Measurements from ENCODE around the gene ZNF672. TPM values are rescaled to one million over a fixed set of nuclear protein-coding genes. Genes with fewer than 3 reads are reported as not detected.
A peak's percentile ranks its signal among the peaks of the same experiment; 100 is the strongest.

The ZNF672 gene
- polyA plus RNA-seq, 1 donor, result 22.4 TPM

DNA sequence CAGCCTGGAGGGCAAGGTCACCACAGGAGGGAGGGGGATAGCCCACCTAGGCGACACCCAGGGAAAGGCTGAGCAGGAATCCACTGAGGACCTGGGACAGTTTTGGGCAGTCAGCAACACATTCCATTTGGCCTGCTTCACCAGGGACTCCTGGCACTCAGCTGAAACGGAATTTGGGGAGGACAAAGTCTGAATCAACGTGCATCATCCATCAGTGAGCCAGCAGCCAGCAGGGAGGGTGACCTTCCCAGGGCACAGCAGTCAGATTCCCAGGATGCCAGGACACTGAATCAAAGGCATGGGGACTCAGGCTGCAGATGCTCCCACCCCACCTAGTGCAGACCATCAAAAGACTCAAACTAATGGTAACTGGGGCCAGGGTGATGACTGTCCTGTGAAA, 16.9 kb upstream of the ZNF672 start:
- Histone ChIP-seq H3K27ac (ENCODE audit: low read length) (no peak overlapping the region), H3K9me3 (ENCODE audit: control insufficient read depth, low read depth, low read length) (no peaks in the 10 kb centered on the region), H3K4me3 (ENCODE audit: low read length) (no peak overlapping the region), H3K36me3 (ENCODE audit: control insufficient read depth, insufficient read depth, low read length) (peaks cover 62% of the 10 kb centered on the region), H3K4me1 (ENCODE audit: control insufficient read depth, insufficient read depth, low read length) (peaks cover 16% of the 10 kb centered on the region), H3K27me3 (ENCODE audit: control insufficient read depth, insufficient read depth, low read length) (no peaks in the 10 kb centered on the region)
- DNase-seq, result no peak
- no CpG with 5 or more reads among the region's 3 CpGs for WGBS (ENCODE audit: insufficient coverage, low lambda C conversion rate)

GRCh38 chr1:248821641-248822040, 16.4 kb upstream of the ZNF672 start:
- peaks cover 17% of the 10 kb centered on the region for H3K4me1 ChIP-seq (ENCODE audit: control insufficient read depth, insufficient read depth, low read length)
- WGBS (ENCODE audit: insufficient coverage, low lambda C conversion rate), result no CpG with 5 or more reads among the region's 7 CpGs
- H3K27me3 ChIP-seq (ENCODE audit: control insufficient read depth, insufficient read depth, low read length), result no peaks in the 10 kb centered on the region
- no peak for DNase-seq
- no peaks in the 10 kb centered on the region for H3K9me3 ChIP-seq (ENCODE audit: control insufficient read depth, low read depth, low read length)
- no peak overlapping the region for H3K4me3 ChIP-seq (ENCODE audit: low read length)
- no peak overlapping the region for H3K27ac ChIP-seq (ENCODE audit: low read length)
- H3K36me3 ChIP-seq (ENCODE audit: control insufficient read depth, insufficient read depth, low read length), result peaks cover 56% of the 10 kb centered on the region

- WGBS (ENCODE audit: insufficient coverage, low lambda C conversion rate), result 80% methylated on average over 1 of the region's 15 CpGs
- H3K36me3 ChIP-seq (ENCODE audit: control insufficient read depth, insufficient read depth, low read length), result peaks cover 50% of the 10 kb centered on the region
- DNase-seq, result no peak
- H3K27me3 ChIP-seq (ENCODE audit: control insufficient read depth, insufficient read depth, low read length), result no peaks in the 10 kb centered on the region
- no peaks in the 10 kb centered on the region for H3K9me3 ChIP-seq (ENCODE audit: control insufficient read depth, low read depth, low read length)
- H3K27ac ChIP-seq (ENCODE audit: low read length), result no peak overlapping the region
- peaks cover 24% of the 10 kb centered on the region for H3K4me1 ChIP-seq (ENCODE audit: control insufficient read depth, insufficient read depth, low read length)
- no peak overlapping the region for H3K4me3 ChIP-seq (ENCODE audit: low read length)
Observed at GRCh38 chr1:248822148-248823032, 15.6 kb upstream of the ZNF672 start.

- Histone ChIP-seq H3K27ac (ENCODE audit: low read length) (no peak overlapping the region), H3K27me3 (ENCODE audit: control insufficient read depth, insufficient read depth, low read length) (no peaks in the 10 kb centered on the region), H3K36me3 (ENCODE audit: control insufficient read depth, insufficient read depth, low read length) (peaks cover 46% of the 10 kb centered on the region), H3K4me3 (ENCODE audit: low read length) (no peak overlapping the region), H3K9me3 (ENCODE audit: control insufficient read depth, low read depth, low read length) (no peaks in the 10 kb centered on the region), H3K4me1 (ENCODE audit: control insufficient read depth, insufficient read depth, low read length) (peaks cover 26% of the 10 kb centered on the region)
- no CpG with 5 or more reads among the region's 2 CpGs for WGBS (ENCODE audit: insufficient coverage, low lambda C conversion rate)
- no peak for DNase-seq
Observed at GRCh38 chr1:248823517-248824001, 14.5 kb upstream of the ZNF672 start.

GRCh38 chr1:248824301-248824700, 13.7 kb upstream of the ZNF672 start:
- H3K4me3 ChIP-seq (ENCODE audit: low read length), result peak overlapping the region; percentile 74
- no CpG with 5 or more reads among the region's 1 CpG for WGBS (ENCODE audit: insufficient coverage, low lambda C conversion rate)

GRCh38 chr1:248824701-248825100, 13.3 kb upstream of the ZNF672 start:
- no peak for DNase-seq
- Histone ChIP-seq H3K27ac (ENCODE audit: low read length) (no peak overlapping the region), H3K9me3 (ENCODE audit: control insufficient read depth, low read depth, low read length) (peaks cover 1% of the 10 kb centered on the region), H3K4me3 (ENCODE audit: low read length) (peak overlapping the region; percentile 74), H3K27me3 (ENCODE audit: control insufficient read depth, insufficient read depth, low read length) (no peaks in the 10 kb centered on the region), H3K36me3 (ENCODE audit: control insufficient read depth, insufficient read depth, low read length) (peaks cover 35% of the 10 kb centered on the region), H3K4me1 (ENCODE audit: control insufficient read depth, insufficient read depth, low read length) (peaks cover 26% of the 10 kb centered on the region)
- WGBS (ENCODE audit: insufficient coverage, low lambda C conversion rate), result no CpG with 5 or more reads among the region's 3 CpGs

More at GRCh38 chr1:248824301-248824700, 13.7 kb upstream of the ZNF672 start:
- Histone ChIP-seq H3K4me1 (ENCODE audit: control insufficient read depth, insufficient read depth, low read length) (peaks cover 26% of the 10 kb centered on the region), H3K9me3 (ENCODE audit: control insufficient read depth, low read depth, low read length) (no peaks in the 10 kb centered on the region), H3K36me3 (ENCODE audit: control insufficient read depth, insufficient read depth, low read length) (peaks cover 39% of the 10 kb centered on the region), H3K27me3 (ENCODE audit: control insufficient read depth, insufficient read depth, low read length) (no peaks in the 10 kb centered on the region), H3K27ac (ENCODE audit: low read length) (no peak overlapping the region)
- no peak for DNase-seq

- Histone ChIP-seq H3K4me3 (ENCODE audit: low read length) (peak overlapping the region; percentile 74), H3K36me3 (ENCODE audit: control insufficient read depth, insufficient read depth, low read length) (peaks cover 32% of the 10 kb centered on the region), H3K27me3 (ENCODE audit: control insufficient read depth, insufficient read depth, low read length) (no peaks in the 10 kb centered on the region), H3K27ac (ENCODE audit: low read length) (peak overlapping the region; percentile 90), H3K4me1 (ENCODE audit: control insufficient read depth, insufficient read depth, low read length) (peaks cover 26% of the 10 kb centered on the region), H3K9me3 (ENCODE audit: control insufficient read depth, low read depth, low read length) (peaks cover 5% of the 10 kb centered on the region)
- DNase-seq, result no peak
- WGBS (ENCODE audit: insufficient coverage, low lambda C conversion rate), result 0% methylated on average over 2 of the region's 10 CpGs
Observed at GRCh38 chr1:248825136-248825535, 12.9 kb upstream of the ZNF672 start.

- Histone ChIP-seq H3K9me3 (ENCODE audit: control insufficient read depth, low read depth, low read length) (peaks cover 7% of the 10 kb centered on the region), H3K4me1 (ENCODE audit: control insufficient read depth, insufficient read depth, low read length) (peaks cover 26% of the 10 kb centered on the region), H3K36me3 (ENCODE audit: control insufficient read depth, insufficient read depth, low read length) (peaks cover 29% of the 10 kb centered on the region), H3K27ac (ENCODE audit: low read length) (peak overlapping the region; percentile 90), H3K4me3 (ENCODE audit: low read length) (peak overlapping the region; percentile 74), H3K27me3 (ENCODE audit: control insufficient read depth, insufficient read depth, low read length) (no peaks in the 10 kb centered on the region)
- WGBS (ENCODE audit: insufficient coverage, low lambda C conversion rate), result no CpG with 5 or more reads among the region's 18 CpGs
- no peak for DNase-seq
Observed at GRCh38 chr1:248825573-248825908, 12.5 kb upstream of the ZNF672 start.

- H3K4me3 ChIP-seq (ENCODE audit: low read length), result peak within 1 kb of the TSS; percentile 74
- no peaks in the 10 kb centered on the region for H3K27me3 ChIP-seq (ENCODE audit: control insufficient read depth, insufficient read depth, low read length)
- DNase-seq, result peak; percentile 96 to 99
- peak within 1 kb of the TSS; percentile 90 for H3K27ac ChIP-seq (ENCODE audit: low read length)
- peaks cover 23% of the 10 kb centered on the region for H3K36me3 ChIP-seq (ENCODE audit: control insufficient read depth, insufficient read depth, low read length)
- peaks cover 7% of the 10 kb centered on the region for H3K9me3 ChIP-seq (ENCODE audit: control insufficient read depth, low read depth, low read length)
- H3K4me1 ChIP-seq (ENCODE audit: control insufficient read depth, insufficient read depth, low read length), result peaks cover 26% of the 10 kb centered on the region
- 0% methylated on average over 6 of the region's 56 CpGs for WGBS (ENCODE audit: insufficient coverage, low lambda C conversion rate)
Observed at GRCh38 chr1:248825909-248826760, 11.9 kb upstream of the ZNF672 start, which contains the start of gene SH3BP5L. Gene SH3BP5L (minus strand): TSS chr1:248825915. CDS start chr1:248824935, 980 bp downstream.

- H3K4me1 ChIP-seq (ENCODE audit: control insufficient read depth, insufficient read depth, low read length), result peaks cover 23% of the 10 kb centered on the region
- peak overlapping the region; percentile 43 for H3K27ac ChIP-seq (ENCODE audit: low read length)
- DNase-seq, result peak; percentile 57 to 72
- 60% methylated on average over 3 of the region's 3 CpGs for WGBS (ENCODE audit: insufficient coverage, low lambda C conversion rate)
- peaks cover 9% of the 10 kb centered on the region for H3K36me3 ChIP-seq (ENCODE audit: control insufficient read depth, insufficient read depth, low read length)
- no peaks in the 10 kb centered on the region for H3K27me3 ChIP-seq (ENCODE audit: control insufficient read depth, insufficient read depth, low read length)
- peaks cover 7% of the 10 kb centered on the region for H3K9me3 ChIP-seq (ENCODE audit: control insufficient read depth, low read depth, low read length)
- H3K4me3 ChIP-seq (ENCODE audit: low read length), result no peak overlapping the region
Observed at GRCh38 chr1:248828845-248829244, 9.2 kb upstream of the ZNF672 start.
